C4-2B (cell line): Measurements from ENCODE around the gene SORBS2.

ENCODE experiments used
- CTCF ChIP-seq: fragments of 450-650 bp; conservative IDR thresholded peaks from 2 replicates; pipeline ENCODE4 v1.5.1; 2017; ENCODE audit warnings: mild to moderate bottlenecking
- ZFX ChIP-seq: fragments of 450-650 bp; IDR thresholded peaks from 2 replicates; pipeline ENCODE4 v1.6.1; 2017

- no peak for TF ChIP-seq CTCF
- no peak for TF ChIP-seq ZFX
Observed at GRCh38 chr4:185743722-185744487, 68.1 kb downstream of the SORBS2 start.
